Heart right ventricle (tissue), 16 donors: ENCODE results near the gene MAGI2. TPM values are rescaled to one million over a fixed set of nuclear protein-coding genes. Genes with fewer than 3 reads are reported as not detected.

ENCODE experiments used
- ATAC-seq, 8 donors: fragments of 200-7000 bp; cut with Tn5 transposase; one replicate each; pipeline ENCODE4 v1.9.1; 2020; ENCODE audit warnings: mild to moderate bottlenecking in 8 of 8, moderate library complexity in 8 of 8, moderate number of reproducible peaks in 1 of 8
- DNase-seq, 2 donors: peaks; one replicate each; pipeline ENCODE4 v3.0.0-alpha.2; 2020
- H3K27ac ChIP-seq, 10 donors: fragments of 200-600 bp; sonication (generic) in 2 of 10; one replicate each; pipeline versions ENCODE4 v1.5.0 to v1.8.0; 2020 to 2022; ENCODE audit warnings: mild to moderate bottlenecking in 3 of 10
- H3K27me3 ChIP-seq, 7 donors: fragments of 200-600 bp; one replicate each; pipeline ENCODE4 v1.8.0; 2021 to 2022; ENCODE audit warnings: mild to moderate bottlenecking in 2 of 7
- H3K36me3 ChIP-seq, 9 donors: fragments of 200-600 bp; sonication (generic) in 1 of 9; one replicate each; pipeline versions ENCODE4 v1.5.0 to v1.8.0; 2020 to 2022; ENCODE audit warnings: mild to moderate bottlenecking in 2 of 9
- H3K4me1 ChIP-seq, 9 donors: fragments of 200-600 bp; sonication (generic) in 1 of 9; one replicate each; pipeline versions ENCODE4 v1.5.0 to v1.8.0; 2020 to 2022; ENCODE audit warnings: mild to moderate bottlenecking in 4 of 9
- H3K4me3 ChIP-seq, 10 donors: fragments of 200-600 bp; sonication (generic) in 2 of 10; one replicate each; pipeline versions ENCODE4 v1.5.0 to v1.8.0; 2020 to 2022; ENCODE audit warnings: mild to moderate bottlenecking in 7 of 10, moderate library complexity in 2 of 10
- H3K9me3 ChIP-seq, 11 donors: fragments of 200-600 bp in 10 of 11; sonication (generic) in 2 of 11; one replicate each; pipeline versions ENCODE4 v1.5.0 to v1.8.0; 2013 to 2022; ENCODE audit warnings: mild to moderate bottlenecking in 2 of 11, control low read depth in 1 of 11, moderate library complexity in 1 of 11
- CTCF ChIP-seq, 9 donors: fragments of 200-600 bp; sonication (generic) in 2 of 9; IDR thresholded peaks; one replicate each; pipeline versions ENCODE4 v1.5.0 to v1.8.0; 2021 to 2022; ENCODE audit warnings: antibody characterized with exemption in 9 of 9, mild to moderate bottlenecking in 5 of 9, moderate library complexity in 1 of 9
- WGBS, 2 donors: extraction: QIAGEN DNeasy Blood & Tissue Kit; methylation state at CpG; one replicate each; pipeline ENCODE4 v1.1.7; 2013; ENCODE audit warnings: inconsistent platforms in 1 of 2; 5-methylcytosine and 5-hydroxymethylcytosine counted together
- intact Hi-C, 10 donors: fragments of 100-400 bp; cut with DNase I; formaldehyde crosslinking; loops; one replicate each; pipeline versions ENCODE4 v1.11.1 to v1.14.2; 2022
- polyA plus RNA-seq, 2 donors: library from polyadenylated mRNA; stranded (reverse); fragments of 200-250 nt; gene quantifications; one replicate each; pipeline ENCODE4 v1.2.3, GENCODE V29; 2013
- total RNA-seq, 10 donors: library from RNA; stranded (reverse); fragmentation: NEBNext Ultra II Directional in 3 of 10; extraction: Animal tissue kit (Norgen Biotek cat#: 25700) in 3 of 10; gene quantifications; one replicate each; pipeline versions ENCODE4 v1.2.1 to v1.2.4, GENCODE V29; 2021 to 2023
- donor health status: Arrhythmogenic right ventricular cardiomyopathy.
- donor health status: ischemic (EF 13 %, LVEDD 7.1; RV severe dilation, severe dysfunction).
- donor health status: healthy with polysubstance abuse.
- donor health status: DM: no; HTN: yes; CAD: no.
- donor health status: DM: no; HTN: no; CAD: no.
- donor health status: ischemic (EF 25% LVEDD 6.9; RV normal size, moderate dysfunction).
- donor health status: ischemic (EF 25% LVEDD 5.7; RV mildly dilated, moderate dysfunction).
- donor health status: healthy.
- donor health status: DM: yes; HTN: yes; CAD: no.
- donor health status: Ischemic cardiomyopathy.
- donor health status: ischemic (EF 35%, LVEDD 5.7; RV mildly dilated, moderate dysfunction).
- donor health status: nonischemic (EF 11% LVEDD 7.7; RV severe dilation, severe dysfunction).
- donor health status: DM: yes; HTN: yes; CAD: no.
- donor health status: PGD.
- donor health status: ischemic (EF 29% LVEDD 5.4; RV normal size, mild dysfunction).
- donor health status: nonischemic (EF 23%, LVEDD 6.1; RV moderate dilation, normal function).

Gene MAGI2
- total and polyA plus RNA-seq, 12 donors = 0.83 to 6.0 (median 4.1) TPM

- H3K4me3 ChIP-seq = no peak overlapping the region
- H3K27me3 ChIP-seq = no peaks in the 10 kb centered on the region
- DNase-seq (peak in 1 of 2 donors; percentile 13), ATAC-seq (peak in 6 of 8 donors; percentile 52 to 90 (median 82))
- WGBS, 2 donors = 30 to 38% methylated on average over 3 of the region's 3 CpGs
- H3K36me3 ChIP-seq = no peaks in the 10 kb centered on the region
- H3K9me3 ChIP-seq = no peaks in the 10 kb centered on the region
- intact Hi-C loops = no loop called here
- no peak for TF ChIP-seq CTCF (IDR thresholded peaks at IDR 0.05)
- H3K27ac ChIP-seq = peak overlapping the region in 3 of 10 donors; percentile 8 to 18 (median 13)
- H3K4me1 ChIP-seq = peaks cover 0 to 24% (median 0%) of the 10 kb centered on the region in 9 donors
Measured at GRCh38 chr7:78396210-78396609, 1057.3 kb downstream of the MAGI2 start.

- 84 to 93% methylated on average over 2 of the region's 2 CpGs for WGBS, 2 donors
- Histone ChIP-seq H3K4me1 (peaks cover 0 to 21% (median 0%) of the 10 kb centered on the region in 9 donors), H3K9me3 (no peaks in the 10 kb centered on the region), H3K27ac (peak overlapping the region in 2 of 10 donors; percentile 8 to 18), H3K27me3 (no peaks in the 10 kb centered on the region), H3K4me3 (no peak overlapping the region), H3K36me3 (no peaks in the 10 kb centered on the region)
- no peak for DNase-seq
- ATAC-seq = no peak
- intact Hi-C loops = no loop called here
- no peak for TF ChIP-seq CTCF (IDR thresholded peaks at IDR 0.05)
Measured at GRCh38 chr7:78395298-78396036, 1058.0 kb downstream of the MAGI2 start.

GRCh38 chr7:78389022-78389421 is 1064.4 kb downstream of the MAGI2 start:
- H3K4me1 ChIP-seq = no peaks in the 10 kb centered on the region
- no peaks in the 10 kb centered on the region for H3K9me3 ChIP-seq
- 64 to 68% methylated on average over 4 of the region's 4 CpGs for WGBS, 2 donors
- H3K36me3 ChIP-seq = no peaks in the 10 kb centered on the region
- DNase-seq = no peak
- TF ChIP-seq CTCF (IDR thresholded peaks at IDR 0.05) = no peak
- no peaks in the 10 kb centered on the region for H3K27me3 ChIP-seq
- intact Hi-C loops = no loop called here
- ATAC-seq = no peak
- H3K4me3 ChIP-seq = no peak overlapping the region
- no peak overlapping the region for H3K27ac ChIP-seq

- TF ChIP-seq CTCF (IDR thresholded peaks at IDR 0.05) = no peak
- 38 to 55% methylated on average over 2 of the region's 2 CpGs for WGBS, 2 donors
- no peak for DNase-seq
- no peaks in the 10 kb centered on the region for H3K36me3 ChIP-seq
- intact Hi-C loops = no loop called here
- H3K27me3 ChIP-seq = no peaks in the 10 kb centered on the region
- peak in 1 of 8 donors; percentile 61 for ATAC-seq
- H3K4me3 ChIP-seq = no peak overlapping the region
- no peaks in the 10 kb centered on the region for H3K4me1 ChIP-seq
- H3K27ac ChIP-seq = no peak overlapping the region
- H3K9me3 ChIP-seq = no peaks in the 10 kb centered on the region
Measured at GRCh38 chr7:78386520-78386919, 1066.9 kb downstream of the MAGI2 start.
